Occipital lobe (tissue), 2 donors: ENCODE measurements around the gene FERMT2. TPM values are rescaled to one million over a fixed set of nuclear protein-coding genes. Genes with fewer than 3 reads are reported as not detected.
A peak's percentile ranks its signal among the peaks of the same experiment; 100 is the strongest.
"Not testable (repeated sequence)": the region's sequence is repeated elsewhere in the genome, so short reads cannot be mapped to it uniquely, and the experiment has no call there.

ENCODE experiments used
- DNase-seq: peaks from one replicate; lab custom pipeline; 2025; lab: John Stamatoyannopoulos, UW
- total RNA-seq: library from RNA; depleted of rRNA; stranded (reverse); fragments of >200 nt; gene quantifications from one replicate; pipeline ENCODE4 v1.2.3, GENCODE V29; 2014

Gene FERMT2
- total RNA-seq, 1 donor from 2014 or later: 124 TPM

- not testable (repeated sequence) for DNase-seq
Measured at GRCh38 chr14:52864893-52865292, 86.0 kb downstream of the FERMT2 start.

- no peak for DNase-seq
Measured at GRCh38 chr14:52863334-52863700, 87.5 kb downstream of the FERMT2 start.

GRCh38 chr14:52862632-52863333 is 88.1 kb downstream of the FERMT2 start:
- no peak for DNase-seq

GRCh38 chr14:52861403-52861802 is 89.4 kb downstream of the FERMT2 start:
- DNase-seq: no peak

GRCh38 chr14:52860910-52861309 is 89.9 kb downstream of the FERMT2 start:
- DNase-seq: no peak

- DNase-seq: no peak
Measured at GRCh38 chr14:52860209-52860608, 90.6 kb downstream of the FERMT2 start.

- DNase-seq: no peak
Measured at GRCh38 chr14:52856139-52856538, 94.7 kb downstream of the FERMT2 start.

GRCh38 chr14:52853522-52853854 is 97.4 kb downstream of the FERMT2 start:
- no peak for DNase-seq

- DNase-seq: no peak
Measured at GRCh38 chr14:52852810-52853521, 97.9 kb downstream of the FERMT2 start.

GRCh38 chr14:52850451-52850909 is 100.4 kb downstream of the FERMT2 start:
- no peak for DNase-seq

- DNase-seq: no peak
Measured at GRCh38 chr14:52848626-52849025, 102.2 kb downstream of the FERMT2 start.

- no peak for DNase-seq
Measured at GRCh38 chr14:52846591-52846990, 104.3 kb downstream of the FERMT2 start.

- DNase-seq: no peak
Measured at GRCh38 chr14:52845081-52845480, 105.8 kb downstream of the FERMT2 start.

- no peak for DNase-seq
Measured at GRCh38 chr14:52844262-52845060, 106.4 kb downstream of the FERMT2 start.

- DNase-seq: peak; percentile 9
Measured at GRCh38 chr14:52840877-52841276, 110.0 kb downstream of the FERMT2 start.

- DNase-seq: no peak
Measured at GRCh38 chr14:52837451-52837850, 113.4 kb downstream of the FERMT2 start.

GRCh38 chr14:52836063-52836462 is 114.8 kb downstream of the FERMT2 start:
- no peak for DNase-seq

- peak; percentile 7 for DNase-seq
Measured at GRCh38 chr14:52835122-52835903, 115.5 kb downstream of the FERMT2 start.

- no peak for DNase-seq
Measured at GRCh38 chr14:52834440-52834842, 116.4 kb downstream of the FERMT2 start.

- DNase-seq: no peak
Measured at GRCh38 chr14:52833891-52834290, 117.0 kb downstream of the FERMT2 start.

- DNase-seq: no peak
Measured at GRCh38 chr14:52829527-52830185, 121.2 kb downstream of the FERMT2 start.
